HG02943 (cell line): ENCODE data around the gene ZNF467.

ENCODE experiments used
- ATAC-seq: cut with Tn5 transposase; IDR thresholded peaks from one replicate; pipeline ENCODE4 v1.9.1; 2021; ENCODE audit warnings: mild to moderate bottlenecking, low read depth, moderate library complexity; ENCODE audit not compliant: unreplicated experiment

Gene ZNF467

DNA sequence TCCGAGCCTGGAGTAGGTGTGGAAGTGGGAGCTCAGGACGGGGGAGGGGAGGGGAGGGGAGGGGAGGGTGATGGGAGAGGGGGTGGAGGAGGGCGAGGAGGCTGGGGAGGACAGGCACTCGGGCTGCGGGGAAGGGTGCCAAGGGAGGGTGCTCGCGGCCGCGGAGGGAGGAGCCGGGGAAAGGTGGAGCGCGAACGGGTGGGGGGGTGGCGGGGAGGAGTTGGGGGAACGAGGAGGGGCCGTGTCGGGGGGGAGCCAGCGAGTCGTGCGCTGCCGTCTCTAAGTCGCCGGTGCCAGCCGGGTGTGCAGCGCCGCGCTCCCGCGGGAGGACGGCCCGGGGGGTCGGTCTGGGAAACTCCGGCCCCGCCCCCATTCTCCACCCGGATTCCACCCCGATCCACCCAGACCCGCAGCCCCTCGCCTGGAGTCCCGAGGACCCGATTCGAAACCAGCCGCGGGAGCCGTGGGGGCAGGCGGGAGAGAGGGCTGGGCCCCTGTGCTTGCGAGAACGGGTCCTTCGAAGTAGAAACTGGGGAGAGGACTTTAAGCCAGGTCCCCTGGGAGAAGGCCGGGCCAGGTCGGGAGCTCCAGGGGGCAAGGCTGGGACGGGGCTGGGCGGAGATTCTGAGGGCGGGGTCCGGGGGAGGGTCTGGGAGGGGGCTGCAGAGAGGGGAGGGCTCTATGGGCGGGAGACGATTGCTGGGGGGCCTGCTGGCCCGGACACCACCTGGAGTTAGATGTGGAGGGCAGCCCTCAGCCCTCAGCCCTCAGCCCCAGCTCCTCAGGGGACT is at the start of gene ZNF467:
ZNF467 (minus strand) TSS at position 143 of the 791 bp plus-strand sequence. CDS start 2,556 bp downstream, outside the sequence.
- ATAC-seq, result no peak

DNA sequence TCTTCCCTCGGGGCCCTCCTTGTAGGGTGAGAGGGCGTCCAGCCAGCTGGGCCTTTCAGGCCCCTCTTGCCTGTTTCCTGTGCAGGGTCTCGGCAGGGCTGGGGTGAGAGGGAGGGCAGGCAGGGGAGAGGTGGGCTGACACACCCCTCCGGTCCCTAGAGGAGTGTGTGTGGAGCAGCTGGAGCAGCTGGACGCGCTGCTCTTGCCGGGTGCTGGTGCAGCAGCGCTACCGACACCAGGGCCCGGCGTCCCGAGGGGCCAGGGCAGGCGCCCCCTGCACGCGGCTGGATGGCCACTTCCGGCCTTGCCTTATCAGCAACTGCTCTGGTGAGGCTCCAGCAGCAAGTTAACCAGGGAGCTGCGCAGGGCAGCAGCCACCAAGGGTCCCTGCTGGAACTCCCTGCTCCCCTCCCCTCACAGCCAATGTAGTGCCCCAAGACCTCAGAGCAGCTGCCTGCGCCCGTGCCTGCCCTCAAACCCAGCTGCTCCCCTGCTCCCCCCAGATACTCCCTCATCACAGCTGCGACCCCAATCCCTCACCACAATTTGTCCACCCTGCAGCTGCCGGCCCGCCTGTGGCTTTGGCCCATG is 49.1 kb upstream of the ZNF467 start:
- ATAC-seq, result no peak

- ATAC-seq, result no peak
Measured at GRCh38 chr7:149821191-149822148, 48.1 kb upstream of the ZNF467 start.

GRCh38 chr7:149820622-149821190 is 47.3 kb upstream of the ZNF467 start:
- ATAC-seq, result no peak

- no peak for ATAC-seq
Measured at GRCh38 chr7:149819961-149820340, 46.6 kb upstream of the ZNF467 start.

DNA sequence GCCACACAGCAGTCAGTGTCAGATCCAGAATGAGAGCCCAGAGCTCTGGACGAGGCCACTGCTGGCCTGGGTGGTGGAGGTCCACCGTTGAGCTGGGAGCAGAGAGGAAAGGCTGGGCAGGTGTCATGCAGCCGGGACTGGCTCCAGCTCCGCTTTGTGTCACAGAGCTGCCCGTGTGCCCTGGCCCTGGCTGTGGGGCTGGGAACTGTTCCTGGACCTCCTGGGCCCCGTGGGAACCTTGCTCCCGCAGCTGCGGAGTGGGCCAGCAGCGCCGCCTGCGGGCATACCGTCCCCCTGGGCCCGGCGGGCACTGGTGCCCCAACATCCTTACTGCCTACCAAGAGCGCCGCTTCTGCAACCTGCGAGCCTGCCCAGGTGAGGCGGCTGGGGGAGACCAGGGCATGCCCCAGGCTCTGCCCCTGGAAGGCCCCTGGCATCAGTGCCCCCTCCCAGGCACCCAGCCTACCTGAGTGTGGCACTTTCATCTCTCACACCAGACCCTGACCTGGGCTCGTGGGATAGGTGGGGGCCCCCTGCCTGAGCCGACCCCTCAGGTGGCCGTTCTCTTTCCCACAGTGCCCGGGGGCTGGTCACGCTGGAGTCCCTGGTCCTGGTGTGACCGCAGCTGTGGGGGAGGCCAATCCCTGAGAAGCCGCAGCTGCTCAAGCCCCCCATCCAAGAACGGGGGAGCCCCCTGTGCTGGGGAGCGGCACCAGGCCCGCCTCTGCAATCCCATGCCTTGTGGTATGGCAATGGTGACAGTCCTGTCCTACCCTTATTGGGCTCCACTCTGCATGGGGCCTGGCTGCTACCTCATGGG is 46.0 kb upstream of the ZNF467 start:
- ATAC-seq, result no peak

DNA sequence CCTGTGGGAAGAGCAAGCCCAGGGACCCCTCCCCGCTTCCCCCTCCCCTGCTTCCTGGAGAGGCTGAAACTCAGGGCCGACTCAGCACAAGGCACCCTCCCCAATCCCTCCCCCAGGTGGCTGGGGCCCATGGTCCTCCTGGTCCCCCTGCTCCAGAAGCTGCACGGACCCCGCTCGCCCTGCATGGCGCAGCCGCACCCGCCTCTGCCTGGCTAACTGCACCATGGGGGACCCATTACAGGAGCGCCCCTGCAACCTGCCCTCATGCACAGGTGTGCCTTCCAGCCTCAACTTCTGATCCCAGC is 45.1 kb upstream of the ZNF467 start:
- ATAC-seq, result no peak

DNA sequence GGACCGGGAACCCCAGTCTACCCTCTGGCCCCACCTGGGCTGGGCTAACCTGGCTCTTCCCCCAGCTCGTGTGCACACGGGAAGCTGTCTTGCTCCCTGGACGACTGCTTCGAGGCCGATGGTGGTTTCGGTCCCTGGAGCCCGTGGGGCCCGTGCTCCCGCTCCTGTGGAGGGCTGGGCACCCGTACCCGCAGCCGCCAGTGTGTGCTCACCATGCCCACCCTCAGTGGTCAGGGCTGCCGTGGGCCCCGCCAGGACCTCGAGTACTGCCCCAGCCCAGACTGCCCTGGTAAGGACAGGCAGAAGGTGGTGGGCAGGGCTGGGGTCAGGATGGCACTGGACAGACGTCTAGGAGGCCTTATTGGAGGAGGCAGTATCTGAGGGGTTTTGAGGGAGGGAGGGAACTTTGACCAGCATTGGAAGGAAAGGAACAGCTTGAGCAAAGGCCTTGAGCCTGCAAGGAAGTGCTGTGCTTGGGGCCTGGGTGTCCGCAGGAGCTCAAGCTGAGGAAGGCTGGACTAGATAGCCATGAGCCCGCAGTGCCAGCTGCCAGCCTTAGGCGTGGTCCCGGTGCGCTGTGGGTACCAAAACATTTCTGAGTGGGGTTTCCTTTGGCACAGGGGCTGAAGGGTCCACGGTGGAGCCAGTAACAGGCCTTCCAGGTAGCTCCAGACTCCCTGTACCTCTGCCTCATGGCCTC is 44.6 kb upstream of the ZNF467 start:
- ATAC-seq, result no peak

GRCh38 chr7:149817301-149817771 is 43.9 kb upstream of the ZNF467 start:
- no peak for ATAC-seq

DNA sequence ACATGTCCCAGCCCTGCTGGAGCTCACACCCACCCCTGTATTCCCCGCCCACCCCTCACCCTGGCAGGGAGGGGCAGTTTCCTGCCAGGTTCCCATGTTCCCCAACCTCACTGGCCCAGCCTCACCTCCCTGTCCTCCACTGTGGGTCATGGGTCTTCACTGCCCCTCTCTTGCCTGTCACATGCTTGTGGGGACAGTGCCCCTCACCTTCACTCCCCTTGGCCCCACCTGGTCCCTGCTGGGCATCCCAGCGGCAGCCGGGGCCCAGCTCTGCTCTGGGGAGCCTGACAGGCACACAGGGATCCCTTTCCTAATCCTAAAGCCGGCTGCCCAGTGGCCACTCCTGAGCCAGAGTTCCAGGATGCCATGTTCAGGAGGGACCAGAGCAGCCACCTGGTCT is 43.4 kb upstream of the ZNF467 start:
- ATAC-seq, result no peak

DNA sequence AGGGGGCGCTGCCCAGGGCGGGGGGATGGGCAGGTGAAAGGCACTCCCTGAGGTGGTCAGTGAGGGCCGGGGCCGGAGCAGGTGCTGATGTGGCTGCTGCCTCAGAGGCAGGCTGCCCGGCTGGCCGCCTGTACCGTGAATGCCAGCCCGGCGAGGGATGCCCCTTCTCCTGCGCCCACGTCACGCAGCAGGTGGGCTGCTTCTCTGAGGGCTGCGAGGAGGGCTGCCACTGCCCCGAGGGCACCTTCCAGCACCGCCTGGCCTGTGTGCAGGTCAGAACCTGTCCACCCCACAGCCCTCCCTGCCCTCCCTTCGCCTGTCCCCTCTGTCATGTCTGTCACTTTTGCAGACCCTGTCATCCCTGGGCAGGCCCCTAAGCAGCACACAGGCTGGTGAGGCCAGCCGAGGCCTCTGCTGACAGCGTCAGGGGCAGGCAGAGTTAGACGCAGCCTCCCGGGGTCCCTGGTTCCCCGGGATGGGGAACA is 42.9 kb upstream of the ZNF467 start:
- ATAC-seq, result no peak

- ATAC-seq, result no peak
Measured at GRCh38 chr7:149815661-149816266, 42.4 kb upstream of the ZNF467 start.

DNA sequence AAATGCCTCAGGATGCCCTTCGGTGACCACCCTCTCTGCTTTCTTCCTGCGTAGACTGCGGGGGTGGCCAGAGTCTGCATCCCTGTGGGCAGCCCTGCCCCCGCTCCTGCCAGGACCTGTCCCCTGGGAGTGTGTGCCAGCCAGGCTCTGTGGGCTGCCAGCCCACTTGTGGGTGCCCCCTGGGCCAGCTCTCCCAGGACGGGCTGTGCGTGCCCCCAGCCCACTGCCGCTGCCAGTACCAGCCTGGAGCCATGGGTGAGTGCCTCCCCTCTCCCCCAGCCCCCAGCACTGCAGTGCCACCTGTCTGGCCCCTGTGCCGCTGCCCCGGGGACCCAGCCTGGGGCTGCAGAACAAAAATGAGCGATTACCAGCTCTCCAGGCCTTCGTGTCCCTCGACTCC is 41.7 kb upstream of the ZNF467 start:
- no peak for ATAC-seq

- ATAC-seq, result no peak
Measured at GRCh38 chr7:149814494-149814893, 41.1 kb upstream of the ZNF467 start.

- ATAC-seq, result no peak
Measured at GRCh38 chr7:149813254-149814035, 40.1 kb upstream of the ZNF467 start.

GRCh38 chr7:149811831-149812490 is 38.6 kb upstream of the ZNF467 start:
- no peak for ATAC-seq

GRCh38 chr7:149811221-149811620 is 37.8 kb upstream of the ZNF467 start:
- ATAC-seq, result no peak

DNA sequence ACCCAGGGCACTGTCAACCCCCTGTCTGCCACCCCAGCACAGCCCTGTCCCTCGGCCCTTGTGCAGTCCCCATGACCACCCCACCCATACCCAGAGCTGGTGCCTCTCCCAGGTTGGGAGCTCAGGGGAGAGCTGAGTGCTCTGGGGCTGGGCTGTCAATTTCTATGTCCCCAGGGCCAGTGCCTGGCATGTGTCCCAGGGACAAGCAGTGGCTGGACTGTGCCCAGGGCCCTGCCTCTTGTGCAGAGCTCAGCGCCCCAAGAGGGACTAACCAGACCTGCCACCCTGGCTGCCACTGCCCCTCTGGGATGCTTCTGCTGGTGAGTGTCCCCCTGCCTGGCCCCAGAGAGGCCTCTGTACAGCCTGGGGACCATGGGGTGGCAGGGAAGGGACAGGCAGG is 35.8 kb upstream of the ZNF467 start:
- ATAC-seq, result no peak
